Prostate gland (tissue), 2 donors: ENCODE data around the gene SEC31B.

Source experiments
- POLR2A ChIP-seq: fragments of 450-650 bp; IDR thresholded peaks from one replicate; pipeline ENCODE4 v1.6.1; 2016; ENCODE audit warnings: antibody characterized with exemption, mild to moderate bottlenecking
- POLR2AphosphoS5 ChIP-seq: sonication (generic); formaldehyde crosslinking; IDR thresholded peaks from one replicate; pipeline ENCODE4 v1.6.1; 2017; ENCODE audit warnings: antibody characterized with exemption
- TF ChIP-seq, protein P1 (sequence below), 4 experiments: fragments of 200-600 bp in 2 of 4; fragments of 450-650 bp in 2 of 4; sonication (generic) in 2 of 4; IDR thresholded peaks; 1 replicate in 3 of 4; 2 replicates in 1 of 4; pipeline ENCODE4 v1.5.1; 2016 to 2019; ENCODE audit warnings: antibody characterized with exemption in 4 of 4, mild to moderate bottlenecking in 2 of 4, moderate library complexity in 2 of 4

GRCh38 chr10:100519311-100520051, at the start of gene SEC31B:
- TF ChIP-seq, protein P1, sequence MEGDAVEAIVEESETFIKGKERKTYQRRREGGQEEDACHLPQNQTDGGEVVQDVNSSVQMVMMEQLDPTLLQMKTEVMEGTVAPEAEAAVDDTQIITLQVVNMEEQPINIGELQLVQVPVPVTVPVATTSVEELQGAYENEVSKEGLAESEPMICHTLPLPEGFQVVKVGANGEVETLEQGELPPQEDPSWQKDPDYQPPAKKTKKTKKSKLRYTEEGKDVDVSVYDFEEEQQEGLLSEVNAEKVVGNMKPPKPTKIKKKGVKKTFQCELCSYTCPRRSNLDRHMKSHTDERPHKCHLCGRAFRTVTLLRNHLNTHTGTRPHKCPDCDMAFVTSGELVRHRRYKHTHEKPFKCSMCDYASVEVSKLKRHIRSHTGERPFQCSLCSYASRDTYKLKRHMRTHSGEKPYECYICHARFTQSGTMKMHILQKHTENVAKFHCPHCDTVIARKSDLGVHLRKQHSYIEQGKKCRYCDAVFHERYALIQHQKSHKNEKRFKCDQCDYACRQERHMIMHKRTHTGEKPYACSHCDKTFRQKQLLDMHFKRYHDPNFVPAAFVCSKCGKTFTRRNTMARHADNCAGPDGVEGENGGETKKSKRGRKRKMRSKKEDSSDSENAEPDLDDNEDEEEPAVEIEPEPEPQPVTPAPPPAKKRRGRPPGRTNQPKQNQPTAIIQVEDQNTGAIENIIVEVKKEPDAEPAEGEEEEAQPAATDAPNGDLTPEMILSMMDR (IDR thresholded peaks at IDR 0.05): no peak
- no peak for TF ChIP-seq POLR2AphosphoS5
- no peak for TF ChIP-seq POLR2A
